Neural cell (in vitro differentiated cells): ENCODE data around the gene STN1. TPM values are rescaled to one million over a fixed set of nuclear protein-coding genes. Genes with fewer than 3 reads are reported as not detected.

Experiments used
- H2AFZ ChIP-seq: fragments of 200-600, 300-800 bp; sonication (generic), shearing (Covaris generic); 2 replicates; pipeline ENCODE4 v1.6.0; 2014; ENCODE audit warnings: low read depth, mild to moderate bottlenecking, antibody characterized with exemption, low read length, moderate library complexity
- H3F3A ChIP-seq: fragments of 200-600 bp; shearing (Covaris generic); 2 replicates; pipeline ENCODE4 v1.6.1; 2016; ENCODE audit warnings: mild to moderate bottlenecking, moderate library complexity, mixed read lengths, antibody characterized with exemption, low read length; ENCODE audit not compliant: insufficient read depth, poor library complexity, severe bottlenecking
- H3K27ac ChIP-seq: fragments of 200-600, 300-800 bp; sonication (generic), shearing (Covaris generic); 2 replicates; pipeline ENCODE4 v1.5.1; 2014; ENCODE audit warnings: mild to moderate bottlenecking, low read length, moderate library complexity
- H3K27me3 ChIP-seq: fragments of 300-800, 200-600 bp; sonication (generic), shearing (Covaris generic); 2 replicates; pipeline ENCODE4 v1.6.0; 2014; ENCODE audit warnings: mild to moderate bottlenecking, low read depth, low read length, moderate library complexity; ENCODE audit not compliant: insufficient read depth
- H3K36me3 ChIP-seq: fragments of 300-800, 200-600 bp; sonication (generic), shearing (Covaris generic); 2 replicates; pipeline ENCODE4 v1.5.1; 2014; ENCODE audit warnings: mild to moderate bottlenecking, antibody characterized with exemption, low read length, moderate library complexity; ENCODE audit not compliant: insufficient read depth
- H3K4me2 ChIP-seq: fragments of 300-800, 200-600 bp; sonication (generic), shearing (Covaris generic); 2 replicates; pipeline ENCODE4 v1.6.0; 2014; ENCODE audit warnings: mild to moderate bottlenecking, low read length
- H3K4me3 ChIP-seq: fragments of 300-800, 200-600 bp; sonication (generic), shearing (Covaris generic); 2 replicates; pipeline ENCODE4 v1.5.1; 2014; ENCODE audit warnings: mild to moderate bottlenecking, low read length, moderate library complexity
- H3K79me2 ChIP-seq: fragments of 200-600 bp; shearing (Covaris generic); replicated peaks from 2 replicates; pipeline ENCODE4 v1.6.0; 2014; ENCODE audit warnings: mild to moderate bottlenecking, low read length, moderate library complexity; ENCODE audit not compliant: insufficient read depth
- H3K9ac ChIP-seq: fragments of 300-800, 200-600 bp; sonication (generic), shearing (Covaris generic); 2 replicates; pipeline ENCODE4 v1.6.1; 2016; ENCODE audit warnings: mild to moderate bottlenecking, low read length, mixed read lengths
- H3K9me2 ChIP-seq: fragments of 200-600 bp; shearing (Covaris generic); 2 replicates; pipeline ENCODE4 v1.6.1; 2016; ENCODE audit warnings: mild to moderate bottlenecking, low read length, mixed read lengths; ENCODE audit not compliant: insufficient read depth
- H3K9me3 ChIP-seq: fragments of 200-600, 300-800 bp; sonication (generic), shearing (Covaris generic); 2 replicates; pipeline ENCODE4 v1.6.1; 2016; ENCODE audit warnings: mild to moderate bottlenecking, mixed run types, low read length, moderate library complexity, mixed read lengths
- H4K20me1 ChIP-seq: fragments of 200-600 bp; shearing (Covaris generic); 2 replicates; pipeline ENCODE4 v1.6.1; 2016; ENCODE audit warnings: mild to moderate bottlenecking, mixed run types; ENCODE audit not compliant: insufficient read depth
- CTCF ChIP-seq: fragments of 450-650 bp; IDR thresholded peaks from 2 replicates; pipeline ENCODE4 v1.5.1; 2014; ENCODE audit warnings: antibody characterized with exemption, mild to moderate bottlenecking, moderate library complexity; ENCODE audit not compliant: poor library complexity, severe bottlenecking
- EP300 ChIP-seq: fragments of 450-650 bp; conservative IDR thresholded peaks from 2 replicates; pipeline ENCODE4 v1.6.1; 2014; ENCODE audit warnings: antibody characterized with exemption, mild to moderate bottlenecking, moderate library complexity; ENCODE audit not compliant: poor library complexity, severe bottlenecking
- EZH2 ChIP-seq: fragments of 200-600, 300-800 bp; shearing (Covaris generic), sonication (generic); IDR thresholded peaks from 2 replicates; pipeline ENCODE4 v1.6.1; 2014; ENCODE audit warnings: antibody characterized with exemption, low read length, borderline replicate concordance, mild to moderate bottlenecking; ENCODE audit not compliant: insufficient read depth, poor library complexity, severe bottlenecking
- MXI1 ChIP-seq: fragments of 450-650 bp; conservative IDR thresholded peaks from 2 replicates; pipeline ENCODE4 v1.6.1; 2014; ENCODE audit warnings: antibody characterized with exemption, mild to moderate bottlenecking; ENCODE audit not compliant: poor library complexity, severe bottlenecking
- POLR2AphosphoS5 ChIP-seq: IDR thresholded peaks from 2 replicates; pipeline ENCODE4 v1.6.1; 2012
- RAD21 ChIP-seq: fragments of 450-650 bp; conservative IDR thresholded peaks from 2 replicates; pipeline ENCODE4 v1.6.1; 2014; ENCODE audit warnings: antibody characterized with exemption, mild to moderate bottlenecking, moderate library complexity
- SMC3 ChIP-seq: fragments of 450-650 bp; conservative IDR thresholded peaks from 2 replicates; pipeline ENCODE4 v1.6.1; 2014; ENCODE audit warnings: antibody characterized with exemption, mild to moderate bottlenecking, moderate library complexity; ENCODE audit not compliant: poor library complexity
- TAF1 ChIP-seq: IDR thresholded peaks from 2 replicates; pipeline ENCODE4 v1.6.1; 2012; ENCODE audit warnings: low read depth
- polyA plus RNA-seq: library from polyadenylated mRNA; depleted of rRNA; stranded (reverse); fragments of >200 nt; gene quantifications from 2 replicates; pipeline ENCODE4 v1.2.3, GENCODE V29; 2014
- TF ChIP-seq, protein P1 (sequence below): IDR thresholded peaks from 2 replicates; pipeline ENCODE4 v1.6.1; 2012; ENCODE audit warnings: borderline replicate concordance

The STN1 gene
- polyA plus RNA-seq, 1 donor from 2014 or later, result 9.4 TPM

DNA sequence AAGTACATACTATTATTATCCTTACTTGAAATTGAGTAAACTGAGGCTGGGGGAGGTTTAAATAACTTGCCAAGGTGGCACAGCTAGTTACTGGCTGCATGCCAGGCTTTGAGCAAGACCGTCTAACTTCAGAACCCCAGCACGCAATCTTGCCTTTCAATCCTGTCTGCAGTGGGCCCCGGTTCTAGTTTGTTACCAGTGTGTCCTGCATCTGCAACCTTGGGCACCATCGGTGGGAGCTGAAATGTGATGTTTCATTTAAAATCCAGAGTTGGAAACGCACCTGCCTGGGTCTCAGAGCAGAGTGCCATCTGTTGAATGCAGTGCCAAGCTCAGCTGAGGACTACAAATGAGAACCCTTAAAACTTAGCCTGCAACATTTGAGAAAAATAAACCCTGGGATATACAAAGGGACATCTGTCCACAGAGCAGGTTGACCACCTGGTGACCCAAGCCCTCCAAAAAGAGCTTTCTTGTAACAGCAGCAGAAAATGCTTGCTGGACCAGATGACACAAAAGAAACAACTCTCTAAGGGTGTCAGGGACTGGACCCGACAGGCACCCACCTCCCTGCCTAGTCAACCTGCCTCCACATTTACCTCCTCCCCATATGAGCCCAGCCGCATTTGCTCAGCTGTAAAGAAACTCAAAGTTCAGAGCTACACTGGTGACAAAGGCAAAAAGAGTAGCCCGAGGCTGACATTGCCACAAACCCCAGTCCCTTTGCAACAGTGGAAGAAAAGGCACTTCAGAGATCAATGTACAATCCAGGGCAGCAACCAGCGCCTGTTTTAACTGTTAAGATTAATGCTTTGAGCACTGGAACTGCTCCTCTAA lies 64.3 kb downstream of the STN1 start:
- TF ChIP-seq TAF1, result no peak
- TF ChIP-seq, protein P1, sequence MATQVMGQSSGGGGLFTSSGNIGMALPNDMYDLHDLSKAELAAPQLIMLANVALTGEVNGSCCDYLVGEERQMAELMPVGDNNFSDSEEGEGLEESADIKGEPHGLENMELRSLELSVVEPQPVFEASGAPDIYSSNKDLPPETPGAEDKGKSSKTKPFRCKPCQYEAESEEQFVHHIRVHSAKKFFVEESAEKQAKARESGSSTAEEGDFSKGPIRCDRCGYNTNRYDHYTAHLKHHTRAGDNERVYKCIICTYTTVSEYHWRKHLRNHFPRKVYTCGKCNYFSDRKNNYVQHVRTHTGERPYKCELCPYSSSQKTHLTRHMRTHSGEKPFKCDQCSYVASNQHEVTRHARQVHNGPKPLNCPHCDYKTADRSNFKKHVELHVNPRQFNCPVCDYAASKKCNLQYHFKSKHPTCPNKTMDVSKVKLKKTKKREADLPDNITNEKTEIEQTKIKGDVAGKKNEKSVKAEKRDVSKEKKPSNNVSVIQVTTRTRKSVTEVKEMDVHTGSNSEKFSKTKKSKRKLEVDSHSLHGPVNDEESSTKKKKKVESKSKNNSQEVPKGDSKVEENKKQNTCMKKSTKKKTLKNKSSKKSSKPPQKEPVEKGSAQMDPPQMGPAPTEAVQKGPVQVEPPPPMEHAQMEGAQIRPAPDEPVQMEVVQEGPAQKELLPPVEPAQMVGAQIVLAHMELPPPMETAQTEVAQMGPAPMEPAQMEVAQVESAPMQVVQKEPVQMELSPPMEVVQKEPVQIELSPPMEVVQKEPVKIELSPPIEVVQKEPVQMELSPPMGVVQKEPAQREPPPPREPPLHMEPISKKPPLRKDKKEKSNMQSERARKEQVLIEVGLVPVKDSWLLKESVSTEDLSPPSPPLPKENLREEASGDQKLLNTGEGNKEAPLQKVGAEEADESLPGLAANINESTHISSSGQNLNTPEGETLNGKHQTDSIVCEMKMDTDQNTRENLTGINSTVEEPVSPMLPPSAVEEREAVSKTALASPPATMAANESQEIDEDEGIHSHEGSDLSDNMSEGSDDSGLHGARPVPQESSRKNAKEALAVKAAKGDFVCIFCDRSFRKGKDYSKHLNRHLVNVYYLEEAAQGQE, result no peak
- TF ChIP-seq SMC3, result no peak
- no peak for TF ChIP-seq EP300
- no peak for TF ChIP-seq EZH2
- TF ChIP-seq MXI1, result no peak
- H3K27me3 ChIP-seq, result no peaks in the 10 kb centered on the region
- H3K9ac ChIP-seq, result peak overlapping the region; percentile 80
- no peaks in the 10 kb centered on the region for H3K9me2 ChIP-seq
- no peak overlapping the region for H2AFZ ChIP-seq
- H4K20me1 ChIP-seq, result no peaks in the 10 kb centered on the region
- H3K9me3 ChIP-seq, result no peaks in the 10 kb centered on the region
- H3K27ac ChIP-seq, result peak overlapping the region; percentile 68
- peaks cover 14% of the 10 kb centered on the region for H3K79me2 ChIP-seq
- peak overlapping the region; percentile 81 for H3K4me2 ChIP-seq
- no peaks in the 10 kb centered on the region for H3K36me3 ChIP-seq
- H3F3A ChIP-seq, result no peaks in the 10 kb centered on the region
- peak overlapping the region; percentile 92 for H3K4me3 ChIP-seq

DNA sequence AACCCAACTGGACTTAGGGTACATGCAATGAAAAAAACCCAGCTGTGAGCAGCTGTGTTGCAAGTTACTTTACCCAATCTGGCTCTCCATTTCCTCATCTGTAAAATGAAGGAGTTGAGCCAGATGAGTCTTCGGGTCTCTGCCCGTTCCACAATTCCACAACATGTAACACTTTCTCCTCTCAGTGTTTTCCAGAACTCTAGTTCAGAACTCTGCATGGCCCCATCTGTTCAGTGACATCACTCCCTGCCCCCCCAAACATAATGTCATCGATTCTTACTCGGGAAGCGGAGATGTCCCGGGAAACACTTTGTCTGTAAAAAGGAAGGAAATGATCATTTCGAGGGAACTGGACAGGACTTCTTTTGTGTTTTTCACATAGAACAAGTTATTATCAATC lies 65.1 kb downstream of the STN1 start:
- TF ChIP-seq, protein P1, result no peak
- no peak for TF ChIP-seq POLR2AphosphoS5
- no peak for TF ChIP-seq EP300
- no peak for TF ChIP-seq SMC3
- no peak for TF ChIP-seq MXI1
- no peak for TF ChIP-seq TAF1
- TF ChIP-seq RAD21, result no peak
- no peak for TF ChIP-seq CTCF
- TF ChIP-seq EZH2, result no peak
- no peaks in the 10 kb centered on the region for H3K27me3 ChIP-seq
- H3K9me2 ChIP-seq, result no peaks in the 10 kb centered on the region
- H3K4me2 ChIP-seq, result peak overlapping the region; percentile 81
- no peak overlapping the region for H3K27ac ChIP-seq
- no peak overlapping the region for H2AFZ ChIP-seq
- no peaks in the 10 kb centered on the region for H3F3A ChIP-seq
- H3K9me3 ChIP-seq, result no peaks in the 10 kb centered on the region
- H3K9ac ChIP-seq, result no peak overlapping the region
- H3K4me3 ChIP-seq, result peak overlapping the region; percentile 92
- no peaks in the 10 kb centered on the region for H4K20me1 ChIP-seq
- no peaks in the 10 kb centered on the region for H3K36me3 ChIP-seq
- H3K79me2 ChIP-seq, result peaks cover 14% of the 10 kb centered on the region
